Measurements from ENCODE around the gene HAVCR2. TPM values are rescaled to one million over a fixed set of nuclear protein-coding genes. Genes with fewer than 3 reads are reported as not detected.
"Not testable (repeated sequence)": the region's sequence is repeated elsewhere in the genome, so short reads cannot be mapped to it uniquely, and the experiment has no call there.

The HAVCR2 gene
- total RNA-seq, 2 experiments from 2014 or later = 30.9 to 34.7 TPM

DNA sequence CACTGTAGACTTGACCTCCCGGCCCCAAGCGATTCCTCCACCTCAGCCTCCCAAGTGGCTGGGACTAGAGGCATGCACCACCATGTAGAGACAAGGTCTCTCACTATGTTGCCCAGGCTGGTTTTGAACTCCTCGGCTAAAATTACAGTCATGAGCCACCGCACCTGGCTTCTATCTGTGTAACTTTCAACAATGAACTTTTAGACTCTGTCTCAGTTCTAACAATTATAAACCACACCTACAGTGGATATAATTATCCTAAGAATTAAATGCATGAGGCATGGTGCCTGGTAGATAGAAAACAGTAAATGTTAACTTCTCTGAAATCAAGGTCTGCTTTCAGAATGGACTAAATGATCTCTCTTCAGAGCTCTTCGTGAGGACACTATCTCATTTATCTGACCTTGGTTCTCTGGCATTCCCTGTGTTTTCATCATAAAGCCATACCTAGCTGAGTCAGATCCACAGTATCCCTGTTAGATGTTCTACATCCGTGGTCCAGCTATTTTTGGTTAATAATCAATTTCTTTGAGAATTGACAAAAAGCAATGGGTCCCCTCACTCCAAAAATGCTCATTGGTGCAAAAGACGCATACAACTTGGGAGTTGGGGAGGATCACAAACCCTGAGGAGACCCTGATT, 57.1 kb downstream of the HAVCR2 start:
- H3K4me1 Mint-ChIP-seq = peaks cover 31% of the 10 kb centered on the region
- POLR2A ChIA-PET = no interaction called here

DNA sequence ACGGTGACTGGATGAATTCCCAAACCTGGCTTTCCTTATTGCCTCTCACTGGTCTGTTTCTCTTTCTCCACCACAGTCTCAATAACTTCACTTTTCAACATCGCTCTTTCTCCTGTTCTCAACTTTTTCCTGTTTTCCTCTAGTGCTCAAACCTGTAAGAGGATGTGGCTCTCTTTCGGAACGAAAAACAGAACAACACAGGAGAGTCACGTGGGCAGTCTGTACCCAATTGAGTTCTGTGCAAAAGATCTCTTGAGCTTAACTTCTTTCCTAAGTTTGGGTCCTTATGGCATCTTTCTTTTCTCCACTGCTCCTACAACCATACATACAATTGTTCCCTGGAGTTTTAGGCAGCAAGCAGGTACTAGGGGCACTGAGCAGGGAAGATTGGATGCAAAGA, 58.8 kb downstream of the HAVCR2 start:
- ChIA-PET CTCF (interaction anchor here (0.6 to 2.1 kb wide), 4 partner anchors 9 to 108 kb away, joined by 4 to 9 read pairs (median 4); partner anchors contain the start of gene HAVCR1), POLR2A (no interaction called here)
- H3K36me3 Mint-ChIP-seq (ENCODE audit: low read depth) = peaks cover 32% of the 10 kb centered on the region
- peak overlapping the region; percentile 54 for H3K4me3 Mint-ChIP-seq
- H3K27me3 Mint-ChIP-seq = no peaks in the 10 kb centered on the region
- peak; percentile 37 for DNase-seq
- peaks cover 17% of the 10 kb centered on the region for H3K9me3 Mint-ChIP-seq
- peak overlapping the region; percentile 76 for H3K27ac Mint-ChIP-seq
- peaks cover 35% of the 10 kb centered on the region for H3K4me1 Mint-ChIP-seq

More for the DNA sequence above, 57.1 kb downstream of the HAVCR2 start:
- Mint-ChIP-seq H3K9me3 (peaks cover 17% of the 10 kb centered on the region), H3K4me3 (no peak overlapping the region), H3K27me3 (no peaks in the 10 kb centered on the region), H3K27ac (no peak overlapping the region), H3K36me3 (ENCODE audit: low read depth) (peaks cover 26% of the 10 kb centered on the region)
- DNase-seq = no peak
- CTCF ChIA-PET = interaction anchor here (1.4 to 1.5 kb wide), 2 partner anchors 10 to 13 kb away, joined by 3 to 4 read pairs; no protein-coding TSS in a partner anchor

DNA sequence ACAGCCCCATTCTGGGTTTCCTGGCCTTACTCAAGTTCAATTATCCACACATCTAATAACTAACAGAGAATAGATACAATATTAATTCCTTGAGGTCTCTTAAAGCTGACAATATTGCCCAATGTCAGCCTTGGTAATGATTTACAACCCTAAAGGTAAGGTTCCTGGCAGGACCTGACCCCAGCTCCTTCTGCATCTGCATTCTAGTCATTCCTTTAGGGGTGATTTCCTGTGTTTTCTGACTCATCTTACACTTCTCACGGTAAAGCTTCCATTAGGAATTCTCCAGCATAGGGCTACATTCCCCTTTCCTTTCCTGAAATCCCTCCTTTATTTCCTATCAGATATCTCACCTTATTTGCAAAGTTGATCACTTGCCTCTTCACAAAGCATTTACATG, 59.2 kb downstream of the HAVCR2 start:
- Mint-ChIP-seq H3K9me3 (peaks cover 18% of the 10 kb centered on the region), H3K4me3 (peak overlapping the region; percentile 54), H3K27me3 (no peaks in the 10 kb centered on the region), H3K27ac (peak overlapping the region; percentile 76), H3K36me3 (ENCODE audit: low read depth) (peaks cover 32% of the 10 kb centered on the region), H3K4me1 (peaks cover 38% of the 10 kb centered on the region)
- ChIA-PET CTCF (interaction anchor here (0.6 to 2.1 kb wide), 4 partner anchors 10 to 108 kb away, joined by 3 to 9 read pairs (median 4); partner anchors contain the start of gene HAVCR1), POLR2A (no interaction called here)
- DNase-seq = no peak

DNA sequence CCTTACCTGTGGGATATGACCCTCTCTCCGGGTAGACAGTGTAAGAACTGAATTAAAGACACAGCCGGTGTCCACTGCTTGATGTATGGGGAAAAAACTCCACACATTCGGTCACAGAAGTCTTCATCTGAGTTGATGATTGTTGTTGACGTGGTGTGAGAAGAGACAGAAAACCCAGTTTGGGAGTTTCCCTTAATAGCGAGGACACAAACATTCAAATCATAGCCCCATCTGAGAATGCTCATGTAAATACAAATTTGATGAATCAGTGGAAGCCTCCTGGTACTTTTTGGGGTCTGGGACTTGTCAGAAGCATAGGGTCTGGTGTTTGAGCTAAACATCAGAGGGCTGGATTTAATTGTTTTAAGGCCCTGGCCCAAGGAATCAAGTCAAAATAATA, 60.9 kb downstream of the HAVCR2 start:
- DNase-seq = no peak
- Mint-ChIP-seq H3K27ac (no peak overlapping the region), H3K36me3 (ENCODE audit: low read depth) (peaks cover 32% of the 10 kb centered on the region), H3K9me3 (peaks cover 18% of the 10 kb centered on the region), H3K4me1 (peaks cover 39% of the 10 kb centered on the region), H3K4me3 (no peak overlapping the region), H3K27me3 (no peaks in the 10 kb centered on the region)
- CTCF ChIA-PET = interaction anchor here (0.6 to 1.3 kb wide), 2 partner anchors 47 to 291 kb away, joined by 3 read pairs; no protein-coding TSS in a partner anchor
- POLR2A ChIA-PET = no interaction called here

DNA sequence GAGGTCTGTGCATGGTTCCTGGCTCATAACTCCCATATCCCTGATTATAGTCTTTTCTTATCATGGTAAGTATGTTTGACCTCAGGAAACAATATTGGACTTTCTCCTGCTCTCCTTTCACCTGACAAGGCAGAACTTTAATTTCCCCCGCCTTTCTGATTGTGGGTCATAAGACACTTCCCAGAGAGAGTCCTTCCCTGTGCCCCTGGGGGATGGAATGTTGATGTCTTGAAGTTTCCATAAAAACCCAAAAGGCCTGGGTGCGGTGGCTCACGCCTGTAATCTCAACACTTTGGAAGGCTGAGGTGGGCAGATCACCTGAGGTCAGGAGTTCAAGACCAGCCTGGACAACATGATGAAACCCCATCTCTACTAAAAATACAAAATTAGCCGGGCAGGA, 61.8 kb downstream of the HAVCR2 start:
- H3K27me3 Mint-ChIP-seq, POLR2A ChIA-PET, DNase-seq, H3K27ac Mint-ChIP-seq, H3K4me3 Mint-ChIP-seq: not testable (repeated sequence)
- H3K36me3 Mint-ChIP-seq (ENCODE audit: low read depth) = peaks cover 32% of the 10 kb centered on the region
- H3K9me3 Mint-ChIP-seq = peaks cover 16% of the 10 kb centered on the region
- peaks cover 39% of the 10 kb centered on the region for H3K4me1 Mint-ChIP-seq
- CTCF ChIA-PET = interaction anchor here (1.3 to 2.1 kb wide), 2 partner anchors 8 to 19 kb away, joined by 4 to 7 read pairs; no protein-coding TSS in a partner anchor

DNA sequence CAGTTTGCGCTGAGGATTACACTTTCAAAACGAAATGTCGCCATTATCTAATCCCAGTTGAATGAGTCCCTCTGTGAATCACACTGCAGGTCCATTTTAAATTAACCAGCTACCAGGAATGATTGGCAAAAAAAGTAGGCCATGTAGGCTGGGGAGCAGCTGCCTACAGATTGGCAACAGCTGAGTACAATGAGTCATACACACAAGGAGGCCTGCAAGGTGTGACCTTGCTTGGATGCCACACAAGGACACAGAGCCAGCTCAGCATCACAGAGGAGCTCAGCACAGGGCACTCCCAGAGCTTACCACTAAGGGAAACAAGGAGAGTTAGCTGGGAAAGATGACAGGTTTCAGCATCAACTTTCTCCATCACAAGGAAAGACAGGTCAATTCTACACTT, 62.8 kb downstream of the HAVCR2 start:
- DNase-seq = no peak
- ChIA-PET POLR2A (interaction anchor here (0.6 kb wide), 1 partner anchor 29 kb away, joined by 3 read pairs; no protein-coding TSS in a partner anchor), CTCF (interaction anchor here (0.6 to 2.1 kb wide), 8 partner anchors 9 to 156 kb away, joined by 3 to 8 read pairs (median 4); partner anchors contain the start of gene HAVCR1)
- Mint-ChIP-seq H3K36me3 (ENCODE audit: low read depth) (peaks cover 27% of the 10 kb centered on the region), H3K9me3 (peaks cover 13% of the 10 kb centered on the region), H3K27me3 (no peaks in the 10 kb centered on the region), H3K4me3 (no peak overlapping the region), H3K4me1 (peaks cover 39% of the 10 kb centered on the region), H3K27ac (no peak overlapping the region)

DNA sequence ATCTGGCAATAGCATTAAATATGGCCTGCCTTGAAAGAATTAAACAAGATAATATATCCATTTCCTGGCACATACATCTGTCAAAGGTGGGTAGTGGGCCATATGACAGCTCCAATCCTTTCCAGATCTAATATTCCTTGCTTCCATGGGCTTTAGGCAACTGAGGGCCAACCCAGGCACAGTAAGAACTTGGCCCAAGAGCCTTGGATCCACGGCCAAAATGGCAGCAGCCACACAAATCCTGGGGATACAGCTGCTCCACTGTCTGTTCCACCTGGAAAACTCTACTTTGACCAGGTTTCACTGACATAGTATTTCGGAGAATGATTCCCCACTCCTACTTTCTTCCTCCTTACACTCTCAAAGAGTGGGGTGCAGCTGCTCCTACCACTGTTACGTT, 63.2 kb downstream of the HAVCR2 start:
- CTCF ChIA-PET = interaction anchor here (0.6 to 2.1 kb wide), 7 partner anchors 13 to 156 kb away, joined by 3 to 8 read pairs (median 4); partner anchors contain the start of gene HAVCR1
- Mint-ChIP-seq H3K36me3 (ENCODE audit: low read depth) (peaks cover 27% of the 10 kb centered on the region), H3K9me3 (peaks cover 13% of the 10 kb centered on the region), H3K4me1 (peaks cover 34% of the 10 kb centered on the region), H3K27ac (no peak overlapping the region), H3K4me3 (no peak overlapping the region), H3K27me3 (no peaks in the 10 kb centered on the region)
- POLR2A ChIA-PET = interaction anchor here (0.6 kb wide), 1 partner anchor 29 kb away, joined by 3 read pairs; no protein-coding TSS in a partner anchor
- no peak for DNase-seq

DNA sequence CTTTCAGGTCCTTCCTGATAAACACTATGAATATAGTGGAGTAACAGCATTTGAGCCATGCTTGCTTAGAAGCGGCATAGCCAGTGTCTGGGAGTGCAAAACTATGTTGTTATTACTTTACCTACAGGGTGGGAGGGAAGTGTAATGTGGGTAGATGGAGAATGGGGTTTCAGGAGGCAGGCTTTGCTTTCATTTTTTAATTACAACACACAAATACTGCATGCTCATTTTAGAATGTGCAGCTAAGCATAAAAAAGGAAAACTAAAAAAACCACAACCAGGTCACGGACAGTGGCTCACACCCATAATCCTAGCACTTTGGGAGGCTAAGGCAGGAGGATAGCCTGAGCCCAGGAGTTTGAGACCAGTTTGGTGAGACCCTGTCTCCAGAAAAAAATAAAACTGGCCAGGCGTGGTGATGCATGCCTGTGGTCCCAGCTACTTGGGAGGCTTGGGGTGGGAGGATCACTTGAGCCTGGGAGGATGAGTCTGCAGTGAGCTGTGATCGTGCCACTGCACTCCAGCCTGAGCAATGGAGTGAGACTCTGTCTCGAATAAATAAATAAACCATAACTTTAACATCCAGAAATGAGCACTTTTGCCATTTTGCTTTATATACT, 70.2 kb downstream of the HAVCR2 start:
- Mint-ChIP-seq H3K4me1 (peaks cover 21% of the 10 kb centered on the region), H3K27me3 (no peaks in the 10 kb centered on the region), H3K9me3 (peaks cover 5% of the 10 kb centered on the region), H3K4me3 (no peak overlapping the region), H3K36me3 (ENCODE audit: low read depth) (peaks cover 13% of the 10 kb centered on the region), H3K27ac (peak overlapping the region; percentile 17)
- no peak for DNase-seq
- ChIA-PET POLR2A (no interaction called here), CTCF (interaction anchor here (1.2 to 1.6 kb wide), 3 partner anchors 11 to 12 kb away, joined by 3 to 4 read pairs (median 3); no protein-coding TSS in a partner anchor)

Other genes starting within 250 kb of the HAVCR2 start
- gene TIMD4, start 145.8 kb downstream of the HAVCR2 start, total RNA-seq = 1 to 10 TPM in 1 of 2 experiments, under 1 TPM in 1; 0.92 to 1.2 TPM
- 1 to 10 TPM; 1.5 to 2.0 TPM for gene HAVCR1, start 49.9 kb downstream of the HAVCR2 start, total RNA-seq
- gene MED7, start 33.8 kb upstream of the HAVCR2 start, total RNA-seq = 10 to 100 TPM; 12.1 to 13.2 TPM
- not detected for gene GARIN3, start 57.2 kb upstream of the HAVCR2 start, total RNA-seq
- gene ITK, start 71.8 kb upstream of the HAVCR2 start, total RNA-seq = 100 to 1,000 TPM; 258 to 306 TPM
- gene CYFIP2, start 157.1 kb upstream of the HAVCR2 start, total RNA-seq = 100 to 1,000 TPM; 452 to 606 TPM